GM18861 (cell line): Measurements from ENCODE around the gene MAMDC4.
"Not testable (repeated sequence)": the region's sequence is repeated elsewhere in the genome, so short reads cannot be mapped to it uniquely, and the experiment has no call there.

Experiments used
- ATAC-seq: cut with Tn5 transposase; IDR thresholded peaks from one replicate; pipeline ENCODE4 v1.9.1; 2021; ENCODE audit not compliant: unreplicated experiment

The MAMDC4 gene

DNA sequence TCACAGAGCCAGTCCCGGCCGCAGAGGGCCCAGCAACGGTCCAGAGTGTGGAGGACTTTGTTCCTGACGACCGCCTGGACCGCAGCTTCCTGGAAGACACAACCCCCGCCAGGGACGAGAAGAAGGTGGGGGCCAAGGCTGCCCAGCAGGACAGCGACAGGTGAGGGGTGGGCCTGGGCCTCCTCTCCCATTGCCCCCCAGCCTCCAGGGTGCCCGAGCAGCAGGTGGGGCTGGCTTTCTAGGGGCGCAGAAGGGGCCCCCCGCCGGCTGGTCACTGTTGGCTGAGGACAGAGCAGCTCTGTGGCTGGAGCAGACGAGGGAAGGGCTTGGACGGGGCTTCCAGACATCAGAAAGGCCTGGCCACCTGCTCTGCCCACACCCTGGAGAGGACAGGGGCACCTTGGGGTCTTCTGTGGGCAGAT, 14.3 kb upstream of the MAMDC4 start:
- ATAC-seq: not testable (repeated sequence)

DNA sequence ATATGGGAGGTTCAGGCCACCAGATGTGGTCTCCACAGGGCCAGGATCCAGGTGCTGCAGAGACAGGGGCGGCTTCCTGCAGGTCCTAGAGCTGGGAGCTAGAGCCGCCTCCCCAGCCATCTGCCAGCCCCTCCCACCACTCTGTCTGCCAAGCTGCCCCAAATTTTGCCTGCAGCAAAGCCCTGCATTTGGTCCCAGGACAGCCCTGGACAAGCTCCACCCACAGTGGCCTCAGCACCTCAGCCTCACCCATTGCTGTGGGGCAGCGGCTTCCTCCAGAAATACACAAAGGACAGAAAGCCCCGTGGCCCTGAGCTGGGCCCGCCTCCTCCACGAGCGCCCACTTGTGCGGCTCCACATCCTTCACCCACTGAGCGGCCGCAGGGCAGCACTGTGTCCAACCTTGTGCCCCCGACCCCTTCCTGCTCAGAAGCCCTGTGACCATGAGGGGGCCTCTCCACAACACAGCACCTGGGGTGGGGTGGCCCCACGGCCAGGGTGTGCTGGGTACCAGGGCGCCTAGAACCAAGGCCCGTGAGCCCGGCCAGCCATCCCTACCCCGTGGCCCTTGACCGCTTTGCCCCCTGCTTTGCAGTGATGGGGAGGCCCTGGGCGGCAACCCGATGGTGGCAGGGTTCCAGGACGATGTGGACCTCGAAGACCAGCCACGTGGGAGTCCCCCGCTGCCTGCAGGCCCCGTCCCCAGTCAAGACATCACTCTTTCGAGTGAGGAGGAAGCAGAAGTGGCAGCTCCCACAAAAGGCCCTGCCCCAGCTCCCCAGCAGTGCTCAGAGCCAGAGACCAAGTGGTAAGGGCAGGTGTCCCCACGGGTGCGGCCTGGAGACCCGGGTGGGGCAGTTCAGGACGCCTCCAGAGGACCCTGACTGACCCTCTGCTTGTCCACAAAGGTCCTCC, 13.6 kb upstream of the MAMDC4 start:
- ATAC-seq: no peak

DNA sequence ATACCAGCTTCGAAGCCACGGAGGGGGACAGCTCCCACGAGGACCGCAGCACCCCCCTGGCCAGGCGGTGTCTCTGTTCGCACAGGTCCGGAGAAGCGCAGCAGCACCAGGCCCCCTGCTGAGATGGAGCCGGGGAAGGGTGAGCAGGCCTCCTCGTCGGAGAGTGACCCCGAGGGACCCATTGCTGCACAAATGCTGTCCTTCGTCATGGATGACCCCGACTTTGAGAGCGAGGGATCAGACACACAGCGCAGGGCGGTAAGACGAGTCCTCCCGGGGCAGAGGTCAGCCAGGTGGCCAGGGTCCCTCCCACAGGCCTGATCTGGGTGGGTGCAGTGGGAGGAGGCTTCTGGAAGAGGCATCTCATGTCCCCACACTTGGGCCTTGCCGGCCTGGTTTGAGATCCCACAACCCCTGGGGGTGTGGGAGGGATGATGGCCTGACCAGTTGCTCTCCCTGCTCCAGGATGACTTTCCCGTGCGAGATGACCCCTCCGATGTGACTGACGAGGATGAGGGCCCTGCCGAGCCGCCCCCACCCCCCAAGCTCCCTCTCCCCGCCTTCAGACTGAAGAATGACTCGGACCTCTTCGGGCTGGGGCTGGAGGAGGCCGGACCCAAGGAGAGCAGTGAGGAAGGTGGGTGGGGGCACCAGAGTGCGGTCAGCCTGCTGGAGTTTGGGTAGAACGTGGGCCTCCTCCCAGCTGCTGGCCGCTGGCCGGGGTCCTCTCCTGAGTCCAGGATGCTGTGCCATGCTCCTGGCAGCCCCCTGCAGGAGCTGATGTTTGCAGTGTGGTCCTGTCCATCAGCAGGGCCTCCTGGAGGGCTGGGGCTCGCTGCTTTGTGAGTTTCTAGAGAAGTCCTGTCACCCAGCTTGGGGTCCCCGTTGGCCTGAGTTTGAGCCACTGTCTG, 12.7 kb upstream of the MAMDC4 start:
- no peak for ATAC-seq

DNA sequence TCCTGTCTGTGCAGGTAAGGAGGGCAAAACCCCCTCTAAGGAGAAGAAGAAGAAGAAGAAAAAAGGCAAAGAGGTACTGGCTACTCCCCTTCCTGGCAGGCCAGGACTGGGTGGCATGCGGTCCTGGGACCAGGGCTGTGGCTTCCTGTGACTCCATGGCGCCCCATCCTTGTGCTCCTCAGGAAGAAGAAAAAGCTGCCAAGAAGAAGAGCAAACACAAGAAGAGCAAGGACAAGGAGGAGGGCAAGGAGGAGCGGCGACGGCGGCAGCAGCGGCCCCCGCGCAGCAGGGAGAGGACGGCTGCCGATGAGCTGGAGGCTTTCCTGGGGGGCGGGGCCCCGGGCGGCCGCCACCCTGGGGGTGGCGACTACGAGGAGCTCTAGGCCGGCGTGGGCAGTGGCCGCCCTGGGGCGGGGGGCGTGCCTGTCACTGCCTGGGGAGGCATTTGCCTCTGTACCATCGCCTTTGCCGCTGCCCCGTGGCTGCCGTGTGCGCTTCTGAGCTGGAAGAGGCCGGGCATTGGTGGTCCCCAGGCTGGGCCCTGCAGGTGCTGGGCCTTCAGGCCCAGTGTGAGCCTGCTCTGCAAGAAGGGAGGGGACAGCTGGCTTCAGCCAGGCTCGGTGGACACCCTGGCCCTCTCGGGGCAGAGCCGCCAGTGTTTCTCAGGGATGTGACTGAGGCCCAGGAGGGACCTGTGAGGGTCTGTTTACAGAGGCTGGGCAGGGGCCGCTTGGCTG, 11.8 kb upstream of the MAMDC4 start:
- no peak for ATAC-seq

DNA sequence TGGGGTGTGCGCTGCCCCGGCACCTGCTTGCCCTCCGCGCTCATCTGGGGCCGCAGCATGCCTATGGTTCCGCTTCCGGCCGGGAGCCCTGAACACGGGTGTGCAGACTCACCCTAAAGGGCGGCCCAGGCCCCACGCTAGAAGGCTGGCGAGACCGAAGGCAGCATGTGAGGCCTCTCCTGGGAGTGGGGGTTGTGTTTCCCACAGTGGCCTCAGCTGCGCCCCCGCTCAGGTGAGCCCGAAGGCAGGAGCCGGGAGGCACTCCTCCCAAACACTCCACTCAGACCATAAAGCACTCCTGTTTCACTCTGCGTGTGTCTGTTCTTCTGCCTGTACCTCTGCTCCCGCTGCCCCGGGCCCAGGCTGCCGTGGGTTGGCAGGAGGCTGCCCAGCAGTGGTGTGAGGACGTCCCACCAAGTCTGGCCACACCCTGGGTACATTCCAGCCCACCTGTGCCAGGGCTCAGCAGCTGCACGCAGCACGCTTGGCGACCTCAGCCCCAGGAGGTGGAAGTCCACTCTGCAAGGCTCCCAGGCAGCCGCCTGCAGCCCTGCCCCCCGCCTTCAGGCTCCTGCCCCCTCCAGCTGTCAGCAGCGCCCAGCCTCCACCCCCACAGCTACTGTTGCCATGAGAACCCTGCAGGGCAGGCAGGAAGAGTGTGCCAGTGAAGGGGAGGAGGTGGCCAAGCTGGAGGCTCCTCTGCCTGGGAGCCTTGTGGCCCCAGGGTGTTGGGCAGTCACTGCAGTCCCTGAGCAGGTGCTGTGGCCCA, 11.1 kb upstream of the MAMDC4 start:
- no peak for ATAC-seq

DNA sequence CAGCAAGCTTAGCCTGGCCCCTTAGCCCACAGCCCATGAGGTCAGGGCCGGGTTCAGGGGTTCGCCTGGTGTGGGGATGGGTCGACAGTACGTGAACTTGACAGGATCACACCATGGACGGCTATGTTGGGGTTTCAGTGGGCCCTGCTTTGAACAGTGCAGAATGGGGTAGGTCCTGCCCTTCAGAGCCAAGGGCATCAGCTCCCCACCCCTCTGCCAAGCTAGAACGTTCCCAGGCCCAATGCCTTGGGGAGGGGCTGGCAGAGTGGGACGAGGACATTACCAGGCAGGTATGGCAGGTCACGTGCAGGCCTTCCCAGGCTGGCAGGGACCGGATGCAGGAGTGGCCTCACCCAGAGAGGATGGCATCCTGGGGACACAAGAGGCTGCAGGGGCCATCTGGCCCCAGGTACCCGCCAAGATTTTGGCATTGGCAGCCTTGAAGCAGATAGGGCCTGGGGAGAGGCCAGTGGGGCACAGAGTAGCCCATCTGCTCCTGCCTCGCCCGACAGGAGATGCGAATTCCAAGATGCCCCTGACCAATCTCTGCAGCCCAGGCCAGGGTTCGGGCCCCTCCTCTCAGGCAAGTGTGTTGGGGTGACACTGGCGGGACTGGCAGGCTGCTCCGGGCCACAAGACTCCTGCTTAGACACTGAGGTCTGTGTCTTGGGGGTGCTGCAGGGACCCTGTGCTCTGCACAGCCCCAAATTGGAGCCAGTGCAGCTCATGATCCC, 10.3 kb upstream of the MAMDC4 start:
- ATAC-seq: not testable (repeated sequence)

DNA sequence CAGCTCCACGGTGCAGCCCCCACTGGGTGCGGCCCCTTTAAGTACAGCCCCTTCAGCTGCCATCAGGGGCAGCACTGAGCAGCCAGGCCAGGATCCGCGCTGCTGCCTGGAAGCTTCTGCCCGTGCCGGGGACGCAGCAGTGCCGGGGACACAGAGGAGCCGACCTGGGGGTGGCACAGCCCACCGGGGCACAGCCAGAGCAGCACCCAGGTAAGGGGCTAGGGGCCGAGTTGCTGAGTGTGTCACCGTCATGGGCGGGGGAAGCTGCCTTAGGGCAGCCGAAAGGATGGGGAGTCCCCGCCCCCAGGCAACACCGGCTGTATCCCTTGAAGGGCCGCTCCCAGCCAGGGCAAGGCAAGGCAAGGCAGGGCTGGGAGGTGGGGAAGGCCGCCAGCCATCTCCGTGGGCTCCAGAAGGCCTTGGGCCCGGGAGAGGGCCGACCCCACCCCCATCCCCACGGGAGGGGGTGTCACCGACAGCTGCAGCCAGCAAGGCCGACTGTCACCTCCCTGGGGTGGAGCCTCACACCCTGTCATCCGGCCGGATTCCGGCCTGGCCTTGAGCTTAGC, 9.7 kb upstream of the MAMDC4 start, which contains the start of gene AJM1:
Gene AJM1, plus strand, starts transcription at position 99 of the 569 bp plus-strand sequence. CDS start 1,937 bp downstream, outside the sequence.
- not testable (repeated sequence) for ATAC-seq

DNA sequence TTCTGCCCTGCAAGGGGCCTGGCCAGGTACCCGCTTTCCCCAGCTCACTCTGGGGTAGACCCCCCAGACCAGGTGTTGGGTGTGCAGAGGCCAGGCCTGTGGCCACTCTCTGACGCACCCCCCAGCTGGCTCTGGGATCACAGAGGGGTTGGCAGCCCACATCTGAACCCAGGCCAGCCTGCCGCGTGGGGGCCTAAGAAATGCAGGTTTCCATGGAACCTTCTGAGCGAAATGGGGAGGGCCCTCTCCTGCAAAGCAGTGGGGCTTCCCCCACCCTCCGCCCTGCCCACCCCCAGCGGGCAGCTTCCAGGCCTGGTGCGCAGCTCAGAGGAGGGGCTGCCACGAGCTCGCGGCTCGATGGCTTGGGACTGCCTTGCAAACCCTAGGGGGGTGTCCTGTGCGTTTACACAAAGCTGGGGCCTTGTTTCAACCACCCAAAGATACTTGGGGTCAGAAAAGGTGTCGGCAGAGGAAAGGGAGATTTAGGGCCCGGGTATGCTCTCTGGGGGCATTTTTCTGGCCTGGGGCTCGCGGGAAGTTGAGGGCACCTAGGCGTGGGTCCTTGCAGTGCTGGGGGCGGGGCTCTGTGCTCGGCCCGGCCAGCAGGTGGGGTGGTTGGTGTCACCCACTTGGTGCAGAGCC, 8.9 kb upstream of the MAMDC4 start:
- ATAC-seq: not testable (repeated sequence)

DNA sequence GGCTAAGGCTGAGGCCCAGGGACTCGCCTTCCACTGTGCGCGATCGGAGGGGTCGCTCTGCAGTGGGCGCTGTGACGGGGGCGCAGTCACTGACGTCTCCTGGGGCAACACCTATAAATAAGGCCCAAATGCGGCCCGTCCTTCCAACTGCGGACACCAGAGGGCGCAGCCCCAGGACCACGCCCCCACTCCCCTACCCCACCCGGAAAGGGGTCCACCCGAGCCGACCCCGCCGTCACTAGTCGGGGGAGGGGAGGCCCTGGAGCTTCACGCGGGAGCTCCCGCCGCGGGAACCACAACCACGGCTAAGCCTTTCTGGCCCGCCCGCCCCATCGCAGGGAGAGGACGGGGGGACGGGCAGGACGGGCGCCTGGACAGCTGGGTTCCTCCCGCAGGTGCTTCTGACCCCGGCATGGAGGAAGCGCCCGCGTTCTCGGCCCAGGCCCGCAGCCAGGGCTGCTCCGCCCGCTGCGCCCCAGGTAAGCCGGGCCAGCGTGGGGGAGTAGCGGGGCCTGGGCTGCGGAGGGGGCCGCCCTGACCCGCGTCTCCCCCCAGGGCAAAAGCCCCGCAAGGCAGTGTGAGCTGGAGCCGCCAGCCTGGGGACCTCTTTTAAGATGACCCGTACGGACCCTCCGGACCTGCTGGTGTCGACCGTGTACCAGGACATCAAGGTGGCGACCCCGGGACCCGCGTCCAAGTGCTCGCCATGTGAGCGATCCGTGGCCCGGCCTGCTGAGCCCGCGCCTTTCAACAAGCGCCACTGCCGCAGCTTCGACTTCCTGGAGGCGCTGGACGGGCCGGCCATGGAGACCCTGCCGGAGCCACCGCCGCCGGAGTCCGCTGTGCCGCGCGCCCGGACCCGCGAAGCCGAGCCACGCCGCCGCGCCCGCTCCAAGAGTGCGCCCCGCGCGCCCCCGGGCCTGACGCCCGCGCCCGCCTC, 8.1 kb upstream of the MAMDC4 start:
- ATAC-seq: not testable (repeated sequence)

DNA sequence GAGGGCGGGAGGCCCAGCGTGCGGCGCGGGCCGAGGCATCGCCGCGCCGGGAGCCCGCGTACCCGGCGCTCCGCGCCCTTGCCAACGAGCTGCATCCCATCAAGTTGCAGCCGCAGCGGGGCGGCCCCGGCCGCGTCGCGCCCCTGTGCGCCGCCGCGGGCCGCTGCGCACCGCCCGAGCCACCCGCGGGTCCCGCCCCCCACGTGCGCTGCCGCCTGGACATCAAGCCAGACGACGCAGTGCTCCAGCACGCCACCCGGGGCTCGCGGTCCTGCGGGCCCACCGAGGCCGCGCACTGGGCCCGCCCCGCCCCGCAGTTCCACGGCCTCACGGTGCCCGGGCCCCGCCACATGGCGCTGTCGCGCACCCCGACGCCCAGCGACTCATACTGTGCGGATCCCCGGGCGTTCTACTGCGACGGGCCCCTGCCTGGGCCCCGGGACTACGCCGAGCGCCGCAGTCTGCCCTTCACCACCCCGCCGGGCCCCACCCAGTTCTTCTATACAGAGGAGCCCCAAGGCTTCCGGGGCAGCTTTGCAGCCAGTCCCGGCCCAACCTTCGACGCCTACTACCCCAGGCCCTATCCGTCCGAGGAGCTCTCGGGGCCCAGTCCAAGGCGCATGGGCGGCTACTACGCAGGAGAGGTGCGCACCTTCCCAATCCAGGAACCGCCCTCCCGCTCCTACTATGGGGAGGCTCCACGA, 7.2 kb upstream of the MAMDC4 start:
- ATAC-seq: no peak

DNA sequence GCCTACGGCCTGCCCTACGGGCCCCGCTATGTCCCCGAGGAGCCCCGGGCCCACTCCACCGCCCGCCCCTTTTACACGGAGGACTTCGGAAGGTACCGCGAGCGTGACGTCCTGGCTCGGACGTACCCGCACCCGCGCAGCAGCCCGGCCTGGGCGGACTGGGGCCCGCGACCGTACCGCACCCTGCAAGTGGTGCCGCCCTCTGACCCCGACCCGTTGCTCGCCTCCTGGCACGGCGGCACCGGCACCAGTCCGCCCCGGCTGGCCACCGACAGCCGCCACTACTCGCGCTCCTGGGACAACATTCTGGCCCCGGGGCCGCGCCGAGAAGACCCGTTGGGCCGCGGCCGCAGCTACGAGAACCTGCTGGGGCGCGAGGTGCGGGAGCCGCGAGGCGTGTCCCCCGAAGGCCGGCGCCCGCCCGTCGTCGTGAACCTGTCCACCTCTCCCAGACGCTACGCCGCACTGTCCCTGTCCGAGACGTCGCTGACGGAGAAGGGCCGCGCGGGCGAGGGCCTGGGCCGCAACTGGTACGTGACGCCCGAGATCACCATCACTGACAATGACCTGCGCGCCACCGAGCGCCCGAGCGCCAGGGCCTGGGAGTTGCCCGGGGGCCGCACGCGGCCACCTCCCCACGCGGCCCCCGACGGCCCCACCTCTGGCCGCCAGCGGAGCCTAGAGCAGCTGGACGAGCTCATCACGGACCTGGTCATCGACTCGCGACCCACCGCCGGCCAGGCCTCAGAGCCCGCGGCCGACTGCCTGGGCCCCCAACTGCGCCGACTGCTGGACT, 6.5 kb upstream of the MAMDC4 start:
- ATAC-seq: no peak

DNA sequence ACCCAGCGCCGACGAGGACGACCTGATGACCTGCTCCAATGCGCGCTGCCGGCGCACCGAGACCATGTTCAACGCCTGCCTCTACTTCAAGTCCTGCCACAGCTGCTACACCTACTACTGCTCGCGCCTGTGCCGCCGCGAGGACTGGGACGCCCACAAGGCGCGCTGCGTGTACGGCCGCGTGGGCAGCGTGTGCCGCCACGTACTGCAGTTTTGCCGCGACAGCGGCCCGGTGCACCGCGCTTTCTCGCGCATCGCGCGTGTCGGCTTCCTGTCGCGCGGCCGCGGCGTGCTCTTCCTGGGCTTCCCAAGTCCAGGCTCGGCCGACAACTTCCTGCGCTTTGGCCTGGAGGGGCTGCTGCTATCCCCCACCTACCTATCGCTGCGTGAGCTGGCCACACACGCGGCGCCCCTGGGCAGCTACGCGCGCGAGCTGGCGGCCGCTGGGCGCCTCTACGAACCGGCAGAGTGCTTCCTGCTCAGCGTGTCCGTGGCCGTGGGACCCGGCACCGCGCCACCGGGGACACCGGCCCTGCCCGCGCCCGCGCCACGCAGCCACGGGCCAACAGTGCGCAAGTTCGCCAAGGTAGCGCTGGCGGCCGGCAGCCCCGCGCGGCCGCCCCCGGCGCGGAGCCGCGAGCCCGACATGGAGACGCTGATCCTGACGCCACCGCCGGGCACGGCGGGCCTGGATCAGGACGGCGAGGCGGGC, 5.6 kb upstream of the MAMDC4 start:
- no peak for ATAC-seq

DNA sequence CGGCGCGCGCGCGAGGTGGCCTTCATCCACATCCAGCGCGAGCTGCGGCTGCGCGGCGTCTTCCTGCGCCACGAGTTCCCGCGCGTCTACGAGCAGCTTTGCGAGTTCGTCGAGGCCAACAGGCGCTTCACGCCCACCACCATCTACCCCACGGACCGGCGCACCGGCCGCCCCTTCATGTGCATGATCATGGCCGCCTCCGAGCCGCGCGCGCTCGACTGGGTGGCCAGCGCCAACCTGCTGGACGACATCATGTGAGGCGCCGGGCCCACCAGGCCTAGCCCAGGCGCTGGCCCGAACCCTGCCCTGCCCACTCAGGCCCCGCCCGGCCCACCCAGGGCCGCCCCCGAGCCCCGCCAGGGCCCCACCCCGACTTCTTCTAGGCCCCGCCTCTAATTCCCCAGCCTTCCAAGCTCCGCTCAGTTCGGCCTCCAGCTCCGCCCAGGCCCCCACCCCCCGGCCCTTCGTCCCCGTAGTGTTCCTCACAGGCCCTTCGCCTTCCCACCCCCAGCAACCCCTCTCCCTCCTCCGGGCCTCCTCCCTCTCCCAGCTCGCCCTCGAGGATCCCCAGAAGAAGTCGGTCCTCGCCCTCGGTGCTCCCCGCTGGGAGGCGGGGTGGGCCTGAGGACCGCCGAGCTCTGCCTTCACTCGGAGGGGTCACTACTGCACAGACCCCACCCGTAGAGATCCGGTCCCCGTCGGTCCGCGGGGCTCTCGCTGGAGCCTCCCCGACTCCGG, 4.9 kb upstream of the MAMDC4 start:
- no peak for ATAC-seq

DNA sequence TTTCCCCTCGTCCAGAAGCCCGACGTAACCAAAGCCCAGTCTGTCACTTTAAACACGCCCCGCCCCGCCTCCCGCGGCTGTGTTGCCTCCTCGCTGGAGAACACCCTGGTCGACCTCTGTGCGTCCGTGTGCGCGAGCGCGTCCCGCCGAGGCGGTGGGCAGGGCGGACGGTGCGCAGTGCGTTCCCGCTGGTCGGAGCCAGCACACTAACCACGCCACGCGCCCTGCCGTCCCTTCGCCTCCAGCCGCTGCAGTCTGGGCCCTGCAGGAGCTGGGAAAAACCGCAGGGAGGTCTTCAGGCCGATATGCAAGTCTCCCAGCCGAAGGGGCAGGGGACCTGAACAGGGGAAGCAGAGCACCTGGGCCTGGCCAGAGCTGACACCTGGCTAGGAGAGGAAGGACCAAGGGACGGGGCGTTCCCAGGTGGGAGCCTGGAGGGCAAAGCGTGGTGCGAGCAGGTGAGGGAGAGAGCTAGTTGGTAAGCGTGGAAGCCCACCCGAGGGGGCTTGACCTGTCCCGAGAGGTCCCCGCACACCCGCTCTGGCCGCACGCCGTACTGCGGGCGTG, 4.2 kb upstream of the MAMDC4 start:
- ATAC-seq: no peak
